ENCODE measurements around the gene PLD4. TPM values are rescaled to one million over a fixed set of nuclear protein-coding genes. Genes with fewer than 3 reads are reported as not detected.

The PLD4 gene
- total RNA-seq, 4 donors from 2014 or later: 1.7 to 4.1 TPM; not detected in 2

GRCh38 chr14:104894331-104895206, 30.1 kb upstream of the PLD4 start:
- H3K4me3 ChIP-seq: no peak overlapping the region
- peak in 1 of 3 donors; percentile 48 for DNase-seq
- H3K27ac ChIP-seq: no peak overlapping the region
- peaks cover 0 to 10% (median 0%) of the 10 kb centered on the region in 4 donors for H3K4me1 ChIP-seq
- H3K27me3 ChIP-seq: no peaks in the 10 kb centered on the region
- TF ChIP-seq POLR2A (IDR thresholded peaks at IDR 0.05) (no peak), CTCF (IDR thresholded peaks at IDR 0.05) (no peak)
- H3K36me3 ChIP-seq: peaks cover 0 to 17% (median 0%) of the 10 kb centered on the region in 3 donors
- no peaks in the 10 kb centered on the region for H3K9me3 ChIP-seq

DNA sequence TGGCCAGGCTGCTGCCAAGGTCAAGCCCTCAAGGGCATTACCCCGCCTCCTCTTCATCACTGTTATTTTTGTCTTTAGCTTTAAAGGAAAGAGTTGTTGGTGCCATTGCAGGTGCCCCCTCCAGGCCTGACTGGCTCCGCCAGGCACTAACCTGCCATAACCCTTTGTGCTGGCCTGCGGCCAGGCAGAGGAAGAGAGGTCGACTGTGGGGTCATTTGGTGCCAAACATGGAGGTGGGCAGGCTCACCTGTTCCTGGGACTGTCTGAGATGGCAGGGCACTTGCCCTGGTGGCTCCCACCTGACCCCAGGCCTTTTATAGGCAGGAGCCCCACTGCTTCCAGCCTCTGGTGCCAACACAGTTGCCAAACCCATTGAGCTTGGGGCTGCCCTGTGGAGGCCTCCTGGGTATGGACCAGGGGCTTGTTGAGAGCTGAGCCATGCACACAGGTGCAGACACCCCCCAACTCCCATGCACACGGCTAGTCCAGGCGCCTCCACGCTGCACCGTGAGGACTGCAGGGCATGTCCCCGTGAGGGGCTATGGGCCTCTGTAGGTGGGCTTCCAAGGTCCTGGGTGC, 29.4 kb upstream of the PLD4 start:
- H3K9me3 ChIP-seq: no peaks in the 10 kb centered on the region
- peak in 1 of 3 donors; percentile 40 for DNase-seq
- H3K27ac ChIP-seq: no peak overlapping the region
- no peak overlapping the region for H3K4me3 ChIP-seq
- no peaks in the 10 kb centered on the region for H3K27me3 ChIP-seq
- peaks cover 0 to 10% (median 0%) of the 10 kb centered on the region in 4 donors for H3K4me1 ChIP-seq
- peaks cover 0 to 16% (median 0%) of the 10 kb centered on the region in 3 donors for H3K36me3 ChIP-seq
- TF ChIP-seq POLR2A (IDR thresholded peaks at IDR 0.05) (no peak), CTCF (IDR thresholded peaks at IDR 0.05) (no peak)

GRCh38 chr14:104895786-104896661, 28.7 kb upstream of the PLD4 start:
- DNase-seq: peak in 2 of 3 donors; percentile 43 to 47
- no peak overlapping the region for H3K4me3 ChIP-seq
- H3K9me3 ChIP-seq: no peaks in the 10 kb centered on the region
- H3K36me3 ChIP-seq: peaks cover 0 to 16% (median 0%) of the 10 kb centered on the region in 3 donors
- no peak overlapping the region for H3K27ac ChIP-seq
- peaks cover 0 to 10% (median 0%) of the 10 kb centered on the region in 4 donors for H3K4me1 ChIP-seq
- no peaks in the 10 kb centered on the region for H3K27me3 ChIP-seq
- no peak for TF ChIP-seq POLR2A (IDR thresholded peaks at IDR 0.05)

- DNase-seq: peak in 2 of 3 donors; percentile 41 to 46
- H3K27me3 ChIP-seq: no peaks in the 10 kb centered on the region
- peaks cover 0 to 16% (median 0%) of the 10 kb centered on the region in 3 donors for H3K36me3 ChIP-seq
- no peak overlapping the region for H3K27ac ChIP-seq
- no peak overlapping the region for H3K4me3 ChIP-seq
- no peaks in the 10 kb centered on the region for H3K9me3 ChIP-seq
- no peak for TF ChIP-seq POLR2A (IDR thresholded peaks at IDR 0.05)
- no peak for TF ChIP-seq CTCF (IDR thresholded peaks at IDR 0.05)
- peaks cover 0 to 10% (median 0%) of the 10 kb centered on the region in 4 donors for H3K4me1 ChIP-seq
Measured at GRCh38 chr14:104897330-104898194, 27.1 kb upstream of the PLD4 start.

DNA sequence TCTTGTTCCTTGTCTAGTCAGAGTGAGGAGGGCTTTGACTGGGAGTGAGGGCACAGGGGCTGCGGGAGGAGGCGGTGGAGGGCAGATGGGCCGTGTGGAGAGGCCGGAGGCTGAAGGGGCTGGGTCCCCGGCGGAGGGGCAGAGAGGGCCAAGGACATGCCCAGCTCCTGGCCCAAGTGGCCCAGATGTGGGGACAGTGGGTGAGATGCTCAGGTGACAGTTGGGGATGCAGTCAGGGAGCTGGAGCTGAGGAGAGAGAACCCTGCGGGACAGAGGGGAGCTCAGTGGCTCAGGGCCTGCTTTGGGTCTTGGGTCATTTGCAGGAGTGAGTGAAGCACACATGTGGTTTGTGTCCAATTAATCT, 26.5 kb upstream of the PLD4 start:
- TF ChIP-seq POLR2A (IDR thresholded peaks at IDR 0.05) (no peak), CTCF (IDR thresholded peaks at IDR 0.05) (no peak)

More for the DNA sequence above, 26.5 kb upstream of the PLD4 start:
- H3K9me3 ChIP-seq: no peaks in the 10 kb centered on the region
- H3K27me3 ChIP-seq: no peaks in the 10 kb centered on the region
- no peak overlapping the region for H3K4me3 ChIP-seq
- H3K4me1 ChIP-seq: peaks cover 0 to 5% (median 0%) of the 10 kb centered on the region in 4 donors
- H3K36me3 ChIP-seq: peaks cover 0 to 16% (median 0%) of the 10 kb centered on the region in 3 donors
- no peak overlapping the region for H3K27ac ChIP-seq
- no peak for DNase-seq

Measured in Peyer's patch (tissue), 4 donors.